HG03520 (cell line): ENCODE results near the gene PLGRKT.
"Not testable (repeated sequence)": the region's sequence is repeated elsewhere in the genome, so short reads cannot be mapped to it uniquely, and the experiment has no call there.

Source experiments
- ATAC-seq: cut with Tn5 transposase; IDR thresholded peaks from one replicate; pipeline ENCODE4 v1.9.1; 2021; ENCODE audit warnings: mild to moderate bottlenecking, moderate library complexity; ENCODE audit not compliant: unreplicated experiment

Gene PLGRKT

GRCh38 chr9:5433328-5433727 is 4.4 kb downstream of the PLGRKT start:
- not testable (repeated sequence) for ATAC-seq

GRCh38 chr9:5432890-5433289 is 4.8 kb downstream of the PLGRKT start:
- ATAC-seq, result not testable (repeated sequence)

GRCh38 chr9:5430912-5431311 is 6.8 kb downstream of the PLGRKT start:
- ATAC-seq, result no peak

GRCh38 chr9:5429873-5430564 is 7.7 kb downstream of the PLGRKT start:
- no peak for ATAC-seq

- ATAC-seq, result no peak
These were observed 8.8 kb downstream of the PLGRKT start for GRCh38 chr9:5428794-5429528.

GRCh38 chr9:5428172-5428571 is 9.6 kb downstream of the PLGRKT start:
- no peak for ATAC-seq

- no peak for ATAC-seq
These were observed 10.7 kb downstream of the PLGRKT start for GRCh38 chr9:5427005-5427404.

GRCh38 chr9:5425006-5425628 is 12.6 kb downstream of the PLGRKT start:
- no peak for ATAC-seq

- no peak for ATAC-seq
These were observed 15.4 kb downstream of the PLGRKT start for GRCh38 chr9:5422276-5422675.

- ATAC-seq, result no peak
These were observed 16.6 kb downstream of the PLGRKT start for GRCh38 chr9:5421163-5421562.

- no peak for ATAC-seq
These were observed 17.7 kb downstream of the PLGRKT start for GRCh38 chr9:5419987-5420386.

GRCh38 chr9:5418481-5418880 is 19.2 kb downstream of the PLGRKT start:
- no peak for ATAC-seq

GRCh38 chr9:5416953-5417352 is 20.8 kb downstream of the PLGRKT start:
- ATAC-seq, result no peak

GRCh38 chr9:5408596-5408995 is 29.1 kb downstream of the PLGRKT start:
- no peak for ATAC-seq

GRCh38 chr9:5402217-5402616 is 35.5 kb downstream of the PLGRKT start:
- no peak for ATAC-seq

GRCh38 chr9:5397547-5397946 is 40.2 kb downstream of the PLGRKT start:
- ATAC-seq, result not testable (repeated sequence)

GRCh38 chr9:5395428-5395827 is 42.3 kb downstream of the PLGRKT start:
- ATAC-seq, result no peak

- not testable (repeated sequence) for ATAC-seq
These were observed 43.7 kb downstream of the PLGRKT start for GRCh38 chr9:5393976-5394375.

- ATAC-seq, result no peak
These were observed 44.2 kb downstream of the PLGRKT start for GRCh38 chr9:5393497-5393896.

- no peak for ATAC-seq
These were observed 45.4 kb downstream of the PLGRKT start for GRCh38 chr9:5392285-5392684.

- ATAC-seq, result no peak
These were observed 48.5 kb downstream of the PLGRKT start for GRCh38 chr9:5389109-5389732.
